SH-SY5Y (cell line): ENCODE measurements around the gene RND3.

Source experiments
- GATA2 ChIP-seq: IDR thresholded peaks from 2 replicates; pipeline ENCODE4 v1.6.1; 2011; ENCODE audit warnings: mild to moderate bottlenecking, low read depth, low read length
- GATA3 ChIP-seq: IDR thresholded peaks from 2 replicates; pipeline ENCODE4 v1.6.1; 2011; ENCODE audit warnings: low read depth, mild to moderate bottlenecking, low read length, moderate library complexity

DNA sequence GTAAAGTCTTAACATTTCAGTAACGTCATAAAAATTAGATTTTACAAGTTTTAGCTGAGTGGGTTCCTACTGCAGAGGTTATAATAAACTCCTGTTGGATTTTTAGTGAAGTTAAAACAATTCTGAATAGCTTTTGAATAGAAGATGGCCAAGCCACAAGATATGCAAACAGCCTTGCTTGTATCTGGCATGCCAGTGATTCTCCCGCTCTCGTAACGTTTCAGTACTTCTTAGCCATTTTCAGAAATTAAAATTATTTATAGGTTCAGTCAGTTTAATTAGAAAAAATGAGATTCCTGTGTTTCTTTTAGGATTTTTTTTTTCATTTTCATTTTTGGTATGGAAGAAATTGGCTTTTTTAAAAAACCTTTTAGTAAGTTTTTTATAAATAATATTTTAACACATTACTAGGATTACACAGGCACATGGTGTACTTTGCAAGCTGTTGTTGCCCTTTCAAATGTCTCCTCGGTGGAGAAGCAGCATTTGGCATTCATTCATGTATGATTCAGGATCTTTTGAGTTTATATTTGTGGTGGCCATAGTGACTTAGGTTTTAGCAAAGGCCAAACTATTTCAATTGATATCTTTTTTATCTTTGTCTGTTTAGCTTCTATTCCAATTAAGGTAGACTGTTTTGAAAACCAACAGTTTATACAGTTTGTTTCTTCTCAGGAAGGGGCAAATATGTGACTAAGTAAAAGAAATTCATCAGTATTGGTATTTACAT is 30.6 kb upstream of the RND3 start:
- no peak for TF ChIP-seq GATA2
- TF ChIP-seq GATA3: no peak
